HG02885 (cell line): Measurements from ENCODE around the gene DNAJC5.

ENCODE experiments used
- ATAC-seq: cut with Tn5 transposase; IDR thresholded peaks from one replicate; pipeline ENCODE4 v1.9.1; 2021; ENCODE audit warnings: mild to moderate bottlenecking; ENCODE audit not compliant: unreplicated experiment, poor library complexity

The DNAJC5 gene

GRCh38 chr20:63976980-63977738, 82.2 kb downstream of the DNAJC5 start:
- ATAC-seq, result no peak

DNA sequence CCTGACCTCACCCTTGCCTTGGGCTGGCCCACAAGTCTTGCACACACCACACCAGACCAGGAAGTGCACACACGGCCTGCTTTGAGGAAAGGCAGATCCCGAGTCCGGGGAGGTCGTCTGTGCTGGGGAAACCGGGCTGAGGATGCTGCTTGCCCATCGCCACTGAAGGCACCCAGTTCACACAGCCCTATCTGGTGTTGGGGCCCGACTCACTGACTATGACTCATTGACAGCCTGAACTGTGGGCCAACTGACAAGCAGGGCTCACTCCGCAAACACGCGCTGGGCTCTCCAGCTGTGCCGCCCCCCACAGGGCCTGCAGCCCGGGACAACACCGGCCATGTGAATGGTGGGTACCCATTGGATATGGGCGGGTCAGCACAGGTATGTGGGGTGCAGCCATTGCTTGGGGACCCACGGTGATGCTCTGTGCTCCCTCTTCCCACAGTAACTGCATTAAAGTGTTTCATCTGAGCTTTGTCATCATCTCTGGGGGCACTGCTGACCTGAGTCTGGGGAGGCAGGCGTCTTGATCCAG, 82.9 kb downstream of the DNAJC5 start:
- no peak for ATAC-seq

DNA sequence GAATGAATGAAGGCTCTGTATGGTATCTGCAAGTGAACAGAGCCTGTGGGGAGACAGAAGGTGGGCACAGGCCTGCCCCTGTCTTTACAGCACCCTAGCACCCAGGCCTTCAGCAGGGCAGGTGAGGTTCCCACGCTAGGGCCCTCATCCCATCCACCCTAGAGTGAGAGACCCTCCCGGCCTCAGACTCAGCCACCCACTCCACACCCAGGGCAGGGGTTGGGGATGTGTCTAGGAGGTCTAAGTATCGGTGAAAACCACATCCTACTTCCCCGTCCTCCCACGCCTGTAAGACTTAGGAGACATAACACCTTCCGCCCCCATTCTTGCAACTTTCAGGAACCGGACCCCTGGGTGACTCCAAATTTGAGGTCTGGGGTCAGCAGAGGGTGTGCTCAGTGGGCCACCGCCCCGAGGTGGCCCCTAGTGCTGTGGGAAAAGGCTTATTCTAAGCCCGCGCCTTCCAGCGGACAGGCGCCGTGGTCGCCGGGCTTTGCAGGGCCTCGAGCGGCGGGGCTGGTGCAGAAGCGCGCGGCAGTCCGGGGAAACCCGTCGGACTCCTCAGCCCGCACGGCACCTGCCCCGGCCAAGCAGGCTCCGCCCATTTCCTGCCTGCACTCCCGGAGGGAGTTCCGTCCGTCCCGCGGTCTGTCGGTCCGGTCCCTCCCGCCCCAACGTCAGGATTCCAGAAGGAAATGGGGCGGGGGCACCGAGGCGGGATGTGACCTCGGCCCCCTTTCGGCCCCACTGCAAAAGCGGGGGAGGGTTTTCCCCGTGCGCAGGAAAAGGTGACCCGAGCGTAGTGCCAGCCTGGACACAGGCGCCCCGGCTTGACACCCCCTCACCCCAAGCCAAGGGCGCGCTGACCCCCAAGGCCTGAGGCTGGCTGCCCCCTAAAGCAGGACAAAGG, 83.6 kb downstream of the DNAJC5 start:
- peak; percentile 46 for ATAC-seq

- no peak for ATAC-seq
Measured at GRCh38 chr20:63979229-63979556, 84.3 kb downstream of the DNAJC5 start.

GRCh38 chr20:63979557-63980316, 84.8 kb downstream of the DNAJC5 start, which contains the start of gene SAMD10:
Gene SAMD10 (minus strand): TSS chr20:63979642. CDS start chr20:63979467, 175 bp downstream.
- ATAC-seq, result peak; percentile 28

DNA sequence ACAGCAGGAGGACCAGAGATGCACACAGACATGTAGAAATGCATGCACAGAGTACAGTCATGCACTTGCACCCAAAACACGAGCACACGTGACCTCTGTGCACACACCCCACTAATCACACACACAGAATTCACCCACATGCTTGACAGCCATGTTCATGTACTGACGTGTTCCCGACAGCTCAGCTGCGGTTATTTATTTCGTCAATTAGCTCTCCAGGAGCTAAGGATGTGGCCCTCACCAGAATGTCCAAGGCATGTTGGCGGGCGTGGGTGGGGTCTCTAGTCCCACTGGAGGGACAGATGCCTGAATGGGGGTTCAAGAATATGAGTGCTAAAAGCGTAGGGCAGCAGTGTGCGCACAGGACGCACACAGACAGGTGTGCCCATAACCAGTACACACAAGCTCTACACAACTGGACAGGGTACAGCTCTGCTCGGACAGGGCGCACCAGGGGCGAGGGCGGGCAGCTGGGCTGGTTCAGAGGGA, 85.4 kb downstream of the DNAJC5 start:
- peak; percentile 9 for ATAC-seq

- peak; percentile 64 for ATAC-seq
Measured at GRCh38 chr20:63980806-63981728, 86.1 kb downstream of the DNAJC5 start, which contains the start of gene PRPF6. Gene PRPF6 (plus strand): TSS chr20:63981132. CDS start chr20:63981246, 114 bp downstream.

DNA sequence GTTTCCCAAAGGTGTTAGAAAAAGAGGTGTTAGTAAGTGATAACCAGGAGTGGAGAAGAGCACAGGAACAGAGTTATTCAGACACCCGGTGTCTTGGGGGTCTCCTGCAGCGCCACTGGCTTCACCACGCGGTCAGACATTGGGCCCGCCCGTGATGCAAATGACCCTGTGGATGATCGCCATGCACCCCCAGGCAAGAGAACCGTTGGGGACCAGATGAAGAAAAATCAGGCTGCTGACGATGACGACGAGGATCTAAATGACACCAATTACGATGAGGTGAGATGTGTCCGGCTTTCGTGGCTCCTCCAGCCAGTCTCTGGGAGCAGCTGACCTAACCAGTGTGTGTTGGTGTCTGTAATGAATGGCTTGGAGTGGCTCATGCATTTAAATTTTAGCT, 88.0 kb downstream of the DNAJC5 start:
- ATAC-seq, result no peak
